HCT116 (cell line): ENCODE results near the gene SLC13A3. TPM values are rescaled to one million over a fixed set of nuclear protein-coding genes. Genes with fewer than 3 reads are reported as not detected.

Experiments
- ATAC-seq: fragments of 200-7000 bp; cut with Tn5 transposase; 2 replicates; pipeline ENCODE4 v1.9.1; 2020; ENCODE audit warnings: mild to moderate bottlenecking, moderate library complexity
- BruUV-seq: library from RNA; stranded (reverse); fragments of 400-500 nt; replicated peaks from 2 replicates; lab custom pipeline; 2021; lab: Mats Ljungman, UMichigan
- CTCF ChIA-PET: fragments of 300-600 bp; sonication (Branson Sonifier 250); formaldehyde crosslinking; loops from one replicate; lab custom pipeline; 2021; ENCODE audit warnings: antibody characterized with exemption; lab: Charles Lee
- POLR2A ChIA-PET: fragments of 300-600, 350-600 bp; sonication (Branson Sonifier 250); formaldehyde crosslinking; loops from one replicate; lab custom pipeline; 2021; ENCODE audit warnings: antibody characterized with exemption; lab: Charles Lee
- RAD21 ChIA-PET, 2 experiments: fragments of 300-600 bp; sonication (Branson Sonifier 250); formaldehyde crosslinking; loops; one replicate each; lab custom pipeline; 2023; ENCODE audit warnings: low total read pairs in 2 of 2; ENCODE audit not compliant: uncharacterized antibody in 2 of 2, unreplicated experiment in 2 of 2, low non-redundant PET in 1 of 2; lab: Charles Lee
- DNase-seq: peaks from one replicate; pipeline ENCODE4 v3.0.0-alpha.2; 2010; ENCODE audit warnings: low read depth, low spot score
- H2AFZ ChIP-seq: fragments of 200-600 bp; shearing (Covaris generic), sonication (generic); 2 replicates; pipeline ENCODE4 v1.6.1; 2017; ENCODE audit warnings: low read depth, mixed run types, mixed read lengths, antibody characterized with exemption, low read length; ENCODE audit not compliant: poor library complexity, severe bottlenecking
- H3K27ac ChIP-seq: 2 replicates; pipeline ENCODE4 v1.5.1; 2012; ENCODE audit warnings: low read depth, low read length
- H3K27me3 ChIP-seq: fragments of 200-600 bp; sonication (generic); 2 replicates; pipeline ENCODE4 v1.6.1; 2016; ENCODE audit warnings: mixed run types, low read length, mixed read lengths; ENCODE audit not compliant: insufficient read depth
- H3K36me3 ChIP-seq, 2 experiments: fragments of 200-500 bp in 1 of 2; fragments of 200-600 bp in 1 of 2; sonication (Bioruptor generic) in 1 of 2; sonication (generic) in 1 of 2; 2 replicates each; pipeline versions ENCODE4 v1.5.1 to v1.6.1; 2014 to 2016; ENCODE audit warnings: low read length in 2 of 2, inconsistent platforms in 1 of 2, mixed read lengths in 1 of 2, mixed run types in 1 of 2; ENCODE audit not compliant: insufficient read depth in 2 of 2, control insufficient read depth in 1 of 2
- H3K4me1 ChIP-seq, 2 experiments: fragments of 200-600 bp in 1 of 2; sonication (generic) in 1 of 2; 2 replicates each; pipeline versions ENCODE4 v1.5.1 to v1.6.1; 2012 to 2017; ENCODE audit warnings: low read length in 2 of 2, inconsistent platforms in 1 of 2, mild to moderate bottlenecking in 1 of 2, mixed read lengths in 1 of 2, mixed run types in 1 of 2, moderate library complexity in 1 of 2; ENCODE audit not compliant: insufficient read depth in 2 of 2, control insufficient read depth in 1 of 2
- H3K4me2 ChIP-seq: fragments of 200-600 bp; sonication (generic); 2 replicates; pipeline ENCODE4 v1.6.1; 2017; ENCODE audit warnings: mixed run types, low read length, mixed read lengths
- H3K4me3 ChIP-seq, 2 experiments: fragments of 200-600 bp in 1 of 2; sonication (generic) in 1 of 2; replicated peaks in 1 of 2; 2 replicates each; pipeline ENCODE4 v1.5.1; 2011 to 2016; ENCODE audit warnings: low read length in 2 of 2, control low read depth in 1 of 2, low read depth in 1 of 2, mild to moderate bottlenecking in 1 of 2, mixed read lengths in 1 of 2, mixed run types in 1 of 2
- H3K79me2 ChIP-seq: fragments of 200-600 bp; sonication (generic); 2 replicates; pipeline ENCODE4 v1.6.1; 2017; ENCODE audit warnings: mild to moderate bottlenecking, mixed run types, low read length, moderate library complexity, mixed read lengths; ENCODE audit not compliant: insufficient read depth
- H3K9ac ChIP-seq: fragments of 200-600 bp; sonication (generic); 2 replicates; pipeline ENCODE4 v1.6.1; 2016; ENCODE audit warnings: low read length, mixed read lengths
- H3K9me2 ChIP-seq: fragments of 200-600 bp; sonication (generic), shearing (Covaris generic); 2 replicates; pipeline ENCODE4 v1.6.1; 2017; ENCODE audit warnings: mixed run types, mild to moderate bottlenecking, moderate library complexity; ENCODE audit not compliant: insufficient read depth
- H3K9me3 ChIP-seq, 2 experiments: fragments of 200-500 bp in 1 of 2; fragments of 200-600 bp in 1 of 2; sonication (Bioruptor generic) in 1 of 2; sonication (generic) in 1 of 2; 2 replicates each; pipeline ENCODE4 v1.6.1; 2014 to 2017; ENCODE audit warnings: low read length in 2 of 2, mixed read lengths in 2 of 2, inconsistent platforms in 1 of 2, low read depth in 1 of 2, mild to moderate bottlenecking in 1 of 2, mixed run types in 1 of 2, moderate library complexity in 1 of 2; ENCODE audit not compliant: control insufficient read depth in 1 of 2, insufficient read depth in 1 of 2
- H4K20me1 ChIP-seq: fragments of 200-600 bp; sonication (generic), shearing (Covaris generic); 2 replicates; pipeline ENCODE4 v1.6.1; 2017; ENCODE audit warnings: mixed run types, mild to moderate bottlenecking, moderate library complexity; ENCODE audit not compliant: insufficient read depth
- CBX3 ChIP-seq: IDR thresholded peaks from 2 replicates; pipeline ENCODE4 v1.6.1; 2012; ENCODE audit warnings: low read depth
- CEBPB ChIP-seq: IDR thresholded peaks from 2 replicates; pipeline ENCODE4 v1.6.1; 2012; ENCODE audit warnings: low read depth
- ELF1 ChIP-seq: IDR thresholded peaks from 2 replicates; pipeline ENCODE4 v1.6.1; 2012; ENCODE audit warnings: low read depth, borderline replicate concordance
- EZH2phosphoT487 ChIP-seq: fragments of 200-600 bp; IDR thresholded peaks from 2 replicates; pipeline ENCODE4 v1.6.1; 2018; ENCODE audit warnings: antibody characterized with exemption, borderline replicate concordance
- FOSL1 ChIP-seq: IDR thresholded peaks from 2 replicates; pipeline ENCODE4 v1.6.1; 2012; ENCODE audit warnings: low read depth
- POLR2A ChIP-seq: IDR thresholded peaks from 2 replicates; pipeline ENCODE4 v1.7.0; 2011; ENCODE audit warnings: borderline replicate concordance; ENCODE audit not compliant: insufficient read depth, insufficient read length; ENCODE audit errors: extremely low read depth
- POLR2AphosphoS5 ChIP-seq: IDR thresholded peaks from 2 replicates; pipeline ENCODE4 v1.6.1; 2011; ENCODE audit warnings: mild to moderate bottlenecking, low read depth, low read length, moderate library complexity
- RAD21 ChIP-seq: IDR thresholded peaks from 2 replicates; pipeline ENCODE4 v1.6.1; 2012; ENCODE audit warnings: low read depth, mild to moderate bottlenecking
- SIN3A ChIP-seq: IDR thresholded peaks from 2 replicates; pipeline ENCODE4 v1.6.1; 2012; ENCODE audit warnings: low read depth
- SP1 ChIP-seq: IDR thresholded peaks from 2 replicates; pipeline ENCODE4 v1.6.1; 2012; ENCODE audit warnings: low read depth
- SRF ChIP-seq: IDR thresholded peaks from 2 replicates; pipeline ENCODE4 v1.6.1; 2012; ENCODE audit warnings: low read depth
- TCF7L2 ChIP-seq: IDR thresholded peaks from 2 replicates; pipeline ENCODE4 v1.7.0; 2011; ENCODE audit warnings: borderline replicate concordance, inconsistent platforms; ENCODE audit not compliant: insufficient read depth, insufficient read length; ENCODE audit errors: extremely low read depth
- YY1 ChIP-seq: IDR thresholded peaks from 2 replicates; pipeline ENCODE4 v1.6.1; 2011; ENCODE audit warnings: low read length, low read depth, moderate library complexity, mild to moderate bottlenecking; ENCODE audit not compliant: insufficient replicate concordance; ENCODE audit errors: extremely low read depth
- intact Hi-C: fragments of 100-400 bp; cut with micrococcal nuclease; formaldehyde crosslinking; loops from 2 replicates; pipeline ENCODE4 v1.10.0; 2022
- total RNA-seq: library from RNA; stranded (reverse); gene quantifications from one replicate; pipeline ENCODE4 v1.2.1, GENCODE V29; 2021; ENCODE audit not compliant: unreplicated experiment
- TF ChIP-seq, protein P1 (sequence below): IDR thresholded peaks from 2 replicates; pipeline ENCODE4 v1.6.1; 2012
- TF ChIP-seq, protein P2 (sequence below), 3 experiments: fragments of 200-600 bp in 1 of 3; sonication (generic) in 1 of 3; IDR thresholded peaks in 2 of 3; conservative IDR thresholded peaks in 1 of 3; 2 replicates each; pipeline ENCODE4 v1.5.1; 2012 to 2017; ENCODE audit warnings: low read depth in 2 of 3, low read length in 2 of 3, antibody characterized with exemption in 1 of 3, borderline replicate concordance in 1 of 3, control low read depth in 1 of 3, mild to moderate bottlenecking in 1 of 3, mixed read lengths in 1 of 3, mixed run types in 1 of 3, moderate library complexity in 1 of 3; ENCODE audit not compliant: insufficient read depth in 1 of 3
- TF ChIP-seq, protein P3 (sequence below): IDR thresholded peaks from 2 replicates; pipeline ENCODE4 v1.6.1; 2011; ENCODE audit warnings: mild to moderate bottlenecking, low read length, moderate library complexity; ENCODE audit not compliant: insufficient replicate concordance; ENCODE audit errors: extremely low read depth
- TF ChIP-seq, protein P4 (sequence below): IDR thresholded peaks from 2 replicates; pipeline ENCODE4 v1.6.1; 2012

Gene SLC13A3
- total RNA-seq, 1 experiment from 2014 or later: not detected

DNA sequence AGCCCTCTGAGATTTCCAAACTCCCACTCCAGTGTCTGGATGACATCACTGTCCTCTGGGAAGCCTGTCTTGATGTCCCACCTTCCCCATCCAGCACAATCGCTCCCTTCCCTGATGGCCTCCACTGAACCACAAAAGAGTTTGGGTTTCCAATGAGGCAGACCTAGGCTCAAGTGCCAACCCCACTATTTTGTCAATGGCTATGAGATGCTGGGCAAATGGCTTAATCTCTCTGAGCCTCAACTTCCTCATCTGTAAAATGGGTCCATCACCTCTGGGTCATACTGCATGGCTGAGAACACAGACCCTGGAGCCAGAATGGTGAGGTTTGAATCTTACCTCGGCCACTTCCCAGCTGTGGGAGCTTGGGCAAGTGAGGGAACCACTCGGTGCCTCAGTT lies 11.7 kb downstream of the SLC13A3 start:
- POLR2A ChIA-PET: no interaction called here
- H3K79me2 ChIP-seq: no peaks in the 10 kb centered on the region
- no peaks in the 10 kb centered on the region; a peak in 1 of 4 replicates for H3K4me1 ChIP-seq
- H3K36me3 ChIP-seq: no peaks in the 10 kb centered on the region
- RAD21 ChIA-PET: no interaction called here
- intact Hi-C loops: no loop called here
- no peaks in the 10 kb centered on the region for H3K9me2 ChIP-seq
- H3K9ac ChIP-seq: no peak overlapping the region
- CTCF ChIA-PET: interaction anchor here (0.6 kb wide), 1 partner anchor 626 kb away, joined by 3 read pairs; no protein-coding TSS in a partner anchor
- no peak for TF ChIP-seq ELF1
- TF ChIP-seq, protein P1, sequence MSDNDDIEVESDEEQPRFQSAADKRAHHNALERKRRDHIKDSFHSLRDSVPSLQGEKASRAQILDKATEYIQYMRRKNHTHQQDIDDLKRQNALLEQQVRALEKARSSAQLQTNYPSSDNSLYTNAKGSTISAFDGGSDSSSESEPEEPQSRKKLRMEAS: no peak
- TF ChIP-seq SRF: no peak
- no peak for TF ChIP-seq SP1
- no peak for TF ChIP-seq FOSL1
- no peak for TF ChIP-seq EZH2phosphoT487
- TF ChIP-seq, protein P2, sequence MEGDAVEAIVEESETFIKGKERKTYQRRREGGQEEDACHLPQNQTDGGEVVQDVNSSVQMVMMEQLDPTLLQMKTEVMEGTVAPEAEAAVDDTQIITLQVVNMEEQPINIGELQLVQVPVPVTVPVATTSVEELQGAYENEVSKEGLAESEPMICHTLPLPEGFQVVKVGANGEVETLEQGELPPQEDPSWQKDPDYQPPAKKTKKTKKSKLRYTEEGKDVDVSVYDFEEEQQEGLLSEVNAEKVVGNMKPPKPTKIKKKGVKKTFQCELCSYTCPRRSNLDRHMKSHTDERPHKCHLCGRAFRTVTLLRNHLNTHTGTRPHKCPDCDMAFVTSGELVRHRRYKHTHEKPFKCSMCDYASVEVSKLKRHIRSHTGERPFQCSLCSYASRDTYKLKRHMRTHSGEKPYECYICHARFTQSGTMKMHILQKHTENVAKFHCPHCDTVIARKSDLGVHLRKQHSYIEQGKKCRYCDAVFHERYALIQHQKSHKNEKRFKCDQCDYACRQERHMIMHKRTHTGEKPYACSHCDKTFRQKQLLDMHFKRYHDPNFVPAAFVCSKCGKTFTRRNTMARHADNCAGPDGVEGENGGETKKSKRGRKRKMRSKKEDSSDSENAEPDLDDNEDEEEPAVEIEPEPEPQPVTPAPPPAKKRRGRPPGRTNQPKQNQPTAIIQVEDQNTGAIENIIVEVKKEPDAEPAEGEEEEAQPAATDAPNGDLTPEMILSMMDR (IDR thresholded peaks at IDR 0.05 in 2 of 3, conservative IDR thresholded peaks at IDR 0.05 in 1 of 3; ENCODE audit: borderline replicate concordance in 1 of 3, insufficient read depth in 1 of 3, low read depth in 2 of 3, low read length in 2 of 3): no peak
- no peak for TF ChIP-seq POLR2A
- TF ChIP-seq CBX3: no peak
- no peak for TF ChIP-seq YY1
- no peak for TF ChIP-seq POLR2AphosphoS5
- TF ChIP-seq, protein P3, sequence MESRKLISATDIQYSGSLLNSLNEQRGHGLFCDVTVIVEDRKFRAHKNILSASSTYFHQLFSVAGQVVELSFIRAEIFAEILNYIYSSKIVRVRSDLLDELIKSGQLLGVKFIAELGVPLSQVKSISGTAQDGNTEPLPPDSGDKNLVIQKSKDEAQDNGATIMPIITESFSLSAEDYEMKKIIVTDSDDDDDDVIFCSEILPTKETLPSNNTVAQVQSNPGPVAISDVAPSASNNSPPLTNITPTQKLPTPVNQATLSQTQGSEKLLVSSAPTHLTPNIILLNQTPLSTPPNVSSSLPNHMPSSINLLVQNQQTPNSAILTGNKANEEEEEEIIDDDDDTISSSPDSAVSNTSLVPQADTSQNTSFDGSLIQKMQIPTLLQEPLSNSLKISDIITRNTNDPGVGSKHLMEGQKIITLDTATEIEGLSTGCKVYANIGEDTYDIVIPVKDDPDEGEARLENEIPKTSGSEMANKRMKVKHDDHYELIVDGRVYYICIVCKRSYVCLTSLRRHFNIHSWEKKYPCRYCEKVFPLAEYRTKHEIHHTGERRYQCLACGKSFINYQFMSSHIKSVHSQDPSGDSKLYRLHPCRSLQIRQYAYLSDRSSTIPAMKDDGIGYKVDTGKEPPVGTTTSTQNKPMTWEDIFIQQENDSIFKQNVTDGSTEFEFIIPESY: no peak
- TF ChIP-seq, protein P4, sequence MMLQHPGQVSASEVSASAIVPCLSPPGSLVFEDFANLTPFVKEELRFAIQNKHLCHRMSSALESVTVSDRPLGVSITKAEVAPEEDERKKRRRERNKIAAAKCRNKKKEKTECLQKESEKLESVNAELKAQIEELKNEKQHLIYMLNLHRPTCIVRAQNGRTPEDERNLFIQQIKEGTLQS: no peak
- no peak for TF ChIP-seq CEBPB
- TF ChIP-seq SIN3A: no peak
- no peak for TF ChIP-seq RAD21
- TF ChIP-seq TCF7L2: no peak
- no peaks in the 10 kb centered on the region; the same call in 1 of the 2 replicates for H3K27me3 ChIP-seq
- H3K4me3 ChIP-seq: no peak overlapping the region
- no TSS peak for BruUV-seq
- no peak for ATAC-seq
- H3K4me2 ChIP-seq: no peak overlapping the region
- H3K9me3 ChIP-seq: no peaks in the 10 kb centered on the region
- DNase-seq: no peak
- no peak overlapping the region for H3K27ac ChIP-seq
- no peaks in the 10 kb centered on the region for H4K20me1 ChIP-seq
- H2AFZ ChIP-seq: no peak overlapping the region
